ENCODE data around the gene CAPZA1.

The CAPZA1 gene

DNA sequence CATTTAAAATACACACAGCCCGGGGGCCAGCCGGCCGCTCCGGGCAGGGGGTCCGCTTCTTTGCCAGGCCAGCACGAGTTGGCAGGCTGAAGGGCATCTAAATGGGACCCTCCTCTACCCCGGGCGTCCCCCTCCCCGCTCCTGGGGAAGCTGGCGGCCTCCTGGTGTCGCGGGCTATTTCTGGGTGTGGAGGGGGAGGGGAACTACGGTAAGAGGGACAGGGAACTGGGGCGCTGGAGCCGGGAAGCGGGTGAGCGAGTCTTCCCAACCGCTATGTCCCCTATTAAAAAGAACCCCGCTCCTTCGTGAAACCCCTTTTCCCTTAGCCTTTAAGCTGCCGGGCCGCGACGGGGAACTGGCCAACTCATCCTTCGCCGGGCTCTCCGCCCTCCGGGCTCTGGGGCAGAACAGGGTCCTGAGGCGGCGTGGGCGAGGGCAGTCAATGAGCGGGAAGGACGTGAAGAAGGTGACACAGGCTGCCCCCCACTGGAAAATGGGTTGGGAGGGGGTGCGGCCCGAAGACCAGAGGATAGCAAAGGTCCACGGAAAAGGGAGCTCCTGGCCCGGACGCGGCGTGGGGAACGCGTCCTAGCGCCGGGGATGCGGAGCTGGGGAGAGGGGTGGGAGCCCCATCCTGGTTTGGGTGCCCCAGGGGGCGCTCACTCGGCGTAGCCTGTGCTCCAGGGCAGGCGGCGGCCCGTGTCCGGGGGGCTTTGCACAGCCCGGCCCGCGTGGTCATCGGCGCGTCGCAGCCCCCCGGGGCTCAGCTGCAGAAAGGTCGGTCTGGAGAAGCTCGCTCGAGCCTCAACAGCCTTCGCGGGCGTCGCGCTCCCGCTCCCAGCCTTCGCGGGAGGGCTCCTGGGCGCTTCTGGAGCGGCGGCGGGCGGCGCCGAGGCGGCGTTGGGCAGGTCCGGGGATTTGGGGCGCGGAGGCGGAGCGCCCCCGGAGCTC, 95.0 kb downstream of the CAPZA1 start:
- no peak for DNase-seq (ENCODE audit: low read depth)
- TF ChIP-seq CTCF (IDR thresholded peaks at IDR 0.05; ENCODE audit: insufficient read depth, low read depth, low read length, missing control alignments): no peak
- H3K4me3 ChIP-seq (ENCODE audit: low read depth, low read length): peak overlapping the region; percentile 55

DNA sequence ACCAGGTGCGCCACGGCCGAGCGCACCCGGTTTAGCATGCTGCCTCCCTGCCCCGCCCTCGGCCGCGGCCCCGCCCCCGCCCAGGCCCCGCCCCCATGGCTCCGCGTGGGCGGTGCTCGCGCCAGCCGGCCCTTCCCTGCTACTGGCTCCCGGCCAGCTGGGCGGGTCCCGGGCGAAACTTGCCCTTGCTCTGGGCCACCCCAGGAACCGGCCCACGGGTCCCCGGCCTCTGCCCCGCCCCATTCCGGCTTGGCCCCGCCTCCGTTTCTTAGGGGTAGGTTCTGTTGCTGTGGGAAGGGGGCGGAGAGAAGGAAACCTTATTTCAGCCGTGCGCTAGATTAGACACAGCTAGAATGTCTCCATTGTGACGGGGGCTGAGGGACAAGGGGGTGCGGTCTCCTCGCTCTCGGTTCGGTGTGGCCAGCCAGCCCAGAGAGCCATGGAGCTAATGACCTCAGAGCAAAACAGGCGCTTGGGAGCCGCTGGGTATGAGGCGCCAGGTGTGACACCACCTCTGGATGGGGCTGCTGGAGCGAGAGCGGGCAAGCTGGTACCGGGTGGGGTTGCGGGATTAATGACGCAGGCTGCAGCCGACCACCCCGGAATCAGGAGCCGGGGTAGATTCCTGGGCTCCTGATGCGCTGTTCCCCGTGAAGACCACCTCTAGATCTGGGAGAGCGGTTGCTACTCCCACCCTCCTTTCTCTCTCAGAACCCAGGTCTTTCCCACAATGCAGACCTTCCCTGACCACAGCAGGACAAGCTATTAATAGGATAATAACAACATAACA, 95.8 kb downstream of the CAPZA1 start, which contains the start of gene PPM1J:
Gene PPM1J (minus strand): TSS at position 69 of the 790 bp plus-strand sequence. CDS start 31 bp downstream, at position 38.
- peak; percentile 96 for DNase-seq (ENCODE audit: low read depth)
- no peak for TF ChIP-seq CTCF (IDR thresholded peaks at IDR 0.05; ENCODE audit: insufficient read depth, low read depth, low read length, missing control alignments)
- H3K4me3 ChIP-seq (ENCODE audit: low read depth, low read length): peak within 1 kb of the TSS; percentile 77

DNA sequence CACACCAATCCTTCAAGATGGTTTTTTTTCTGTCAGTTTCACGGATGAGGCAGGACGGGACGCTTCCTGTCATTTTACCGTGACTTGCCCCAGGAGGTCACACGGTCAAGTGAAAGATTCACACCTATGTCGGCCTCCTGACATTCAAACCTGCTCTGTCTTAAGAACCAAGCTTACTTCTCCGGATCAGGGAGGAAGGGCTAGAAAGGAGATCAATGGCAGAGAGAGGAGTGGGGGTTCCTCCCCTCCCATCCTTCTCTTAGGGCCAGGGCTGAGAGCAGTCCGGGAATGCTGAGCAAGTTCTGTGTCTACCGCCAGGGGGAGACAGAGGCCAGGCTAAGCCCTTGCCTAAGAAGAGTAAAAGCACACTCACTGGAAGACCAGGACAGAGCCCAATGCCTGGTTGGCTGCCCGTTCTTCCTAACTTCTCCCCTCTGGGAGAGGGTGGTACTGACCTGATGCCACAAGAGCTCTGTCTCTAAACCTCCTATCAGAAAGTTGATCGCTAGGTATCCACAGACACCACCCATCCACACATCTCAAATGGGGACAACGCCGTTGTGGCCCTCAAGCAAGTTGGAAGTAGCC, 96.6 kb downstream of the CAPZA1 start:
- DNase-seq (ENCODE audit: low read depth): peak; percentile 88

DNA sequence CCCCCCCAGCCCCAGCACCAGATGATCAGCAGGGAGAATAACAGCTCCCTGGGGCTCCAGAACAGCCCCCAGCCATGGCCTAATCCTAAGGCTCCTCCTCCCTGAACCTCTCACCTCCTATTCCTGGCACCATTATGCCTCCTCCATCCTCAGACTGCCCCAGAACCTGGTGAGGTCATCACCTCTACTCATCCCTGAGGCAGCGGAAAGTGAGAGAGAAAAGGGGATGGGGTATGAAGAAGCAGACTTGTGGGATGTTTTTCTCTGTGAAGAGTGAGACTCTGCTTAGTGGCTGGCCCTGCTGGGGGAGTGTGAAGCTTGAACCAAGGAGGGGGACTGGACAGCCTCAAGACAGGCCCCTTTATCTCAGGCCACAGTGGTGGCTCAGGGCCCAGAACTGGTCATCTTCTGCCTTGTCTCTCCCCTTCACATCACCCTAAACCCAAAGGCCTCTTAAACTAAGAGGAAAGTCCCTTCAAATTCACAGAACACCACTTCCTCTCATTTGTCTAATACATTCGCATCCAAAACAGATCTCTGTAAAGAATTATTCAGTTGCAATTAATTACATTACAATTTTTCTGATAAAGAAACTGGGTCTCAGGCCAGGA, 97.7 kb downstream of the CAPZA1 start:
- no peak for TF ChIP-seq CTCF (IDR thresholded peaks at IDR 0.05; ENCODE audit: insufficient read depth, low read depth, low read length, missing control alignments)
- no peak for DNase-seq (ENCODE audit: low read depth)
- no peak overlapping the region for H3K4me3 ChIP-seq (ENCODE audit: low read depth, low read length)

More for the DNA sequence above, 96.6 kb downstream of the CAPZA1 start:
- TF ChIP-seq CTCF (IDR thresholded peaks at IDR 0.05; ENCODE audit: insufficient read depth, low read depth, low read length, missing control alignments): peak; percentile 97
- H3K4me3 ChIP-seq (ENCODE audit: low read depth, low read length): peak overlapping the region; percentile 77

DNA sequence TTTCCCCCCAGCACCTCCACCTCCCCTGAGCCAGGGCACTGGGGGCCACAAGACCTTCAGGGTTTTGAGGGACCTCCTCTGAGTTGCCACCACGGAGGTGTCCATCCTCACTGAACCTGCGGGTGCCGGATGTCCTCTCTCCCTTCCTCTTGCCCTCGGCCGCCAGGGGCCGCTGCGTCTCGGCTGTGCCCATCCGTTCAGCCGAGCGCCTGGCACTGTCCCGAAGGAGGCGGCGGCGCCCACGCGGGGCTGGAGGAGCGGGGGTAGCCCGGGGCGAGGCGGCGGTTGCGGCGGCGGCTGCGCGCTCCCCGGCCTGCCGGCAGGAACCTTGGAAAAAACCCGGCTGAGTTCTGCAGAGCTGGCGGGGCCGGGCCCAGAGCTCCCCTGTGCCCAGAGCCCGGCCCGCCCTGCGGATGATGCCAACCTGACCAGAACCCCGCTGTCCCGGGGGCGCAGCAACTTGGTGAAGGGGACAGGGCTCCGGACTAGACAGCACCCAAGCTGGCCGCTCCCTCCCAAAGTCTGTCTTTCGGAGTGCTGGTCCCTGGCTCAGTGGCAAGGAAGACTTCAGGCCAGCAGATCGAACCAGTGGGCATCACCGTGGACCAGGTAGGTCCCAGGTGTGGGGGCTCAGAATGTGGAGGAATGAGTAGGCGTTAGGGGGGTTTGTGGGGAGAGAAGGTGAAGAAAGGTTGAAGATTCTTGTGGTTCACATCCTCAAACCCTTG, 99.2 kb downstream of the CAPZA1 start:
- no peak overlapping the region for H3K4me3 ChIP-seq (ENCODE audit: low read depth, low read length)
- peak; percentile 67 for DNase-seq (ENCODE audit: low read depth)
- peak; percentile 90 for TF ChIP-seq CTCF (IDR thresholded peaks at IDR 0.05; ENCODE audit: insufficient read depth, low read depth, low read length, missing control alignments)

GRCh38 chr1:112719706-112720105, 100.1 kb downstream of the CAPZA1 start:
- no peak for DNase-seq (ENCODE audit: low read depth)
- no peak overlapping the region for H3K4me3 ChIP-seq (ENCODE audit: low read depth, low read length)
- no peak for TF ChIP-seq CTCF (IDR thresholded peaks at IDR 0.05; ENCODE audit: insufficient read depth, low read depth, low read length, missing control alignments)
